Ectodermal cell (in vitro differentiated cells): ENCODE measurements around the gene S100P.

Experiments
- H3K27ac ChIP-seq: 2 replicates; pipeline ENCODE4 v1.7.0; 2013; ENCODE audit warnings: mild to moderate bottlenecking, low read depth, low read length; ENCODE audit not compliant: insufficient read depth, poor library complexity, severe bottlenecking
- H3K27me3 ChIP-seq: 2 replicates; pipeline ENCODE4 v1.7.0; 2013; ENCODE audit warnings: mild to moderate bottlenecking, low read length; ENCODE audit not compliant: insufficient read depth, control insufficient read depth, poor library complexity, severe bottlenecking
- H3K36me3 ChIP-seq: one replicate; pipeline ENCODE4 v1.7.0; 2013; ENCODE audit warnings: low read length; ENCODE audit not compliant: control insufficient read depth, insufficient read depth
- H3K4me1 ChIP-seq: one replicate; pipeline ENCODE4 v1.7.0; 2013; ENCODE audit warnings: low read length; ENCODE audit not compliant: control insufficient read depth, insufficient read depth
- H3K4me3 ChIP-seq: 2 replicates; pipeline ENCODE4 v1.7.0; 2013; ENCODE audit warnings: low read depth, low read length, control low read depth; ENCODE audit not compliant: insufficient read depth
- H3K9me3 ChIP-seq: 2 replicates; pipeline ENCODE4 v1.7.0; 2013; ENCODE audit warnings: mild to moderate bottlenecking, low read length, moderate library complexity; ENCODE audit not compliant: control insufficient read depth
- WGBS, 2 experiments: methylation state at CpG; one replicate each; pipeline ENCODE4 v1.1.7; 2013; ENCODE audit warnings: missing lambda C conversion rate in 2 of 2; 5-methylcytosine and 5-hydroxymethylcytosine counted together

Gene S100P

GRCh38 chr4:6658209-6658595 is 35.5 kb upstream of the S100P start:
- Histone ChIP-seq H3K36me3 (no peaks in the 10 kb centered on the region), H3K4me3 (no peak overlapping the region), H3K4me1 (no peaks in the 10 kb centered on the region), H3K27ac (no peak overlapping the region), H3K27me3 (peaks cover 55% of the 10 kb centered on the region), H3K9me3 (no peaks in the 10 kb centered on the region)
- WGBS, 2 experiments: 89 to 92% methylated on average over 7 of the region's 7 CpGs

DNA sequence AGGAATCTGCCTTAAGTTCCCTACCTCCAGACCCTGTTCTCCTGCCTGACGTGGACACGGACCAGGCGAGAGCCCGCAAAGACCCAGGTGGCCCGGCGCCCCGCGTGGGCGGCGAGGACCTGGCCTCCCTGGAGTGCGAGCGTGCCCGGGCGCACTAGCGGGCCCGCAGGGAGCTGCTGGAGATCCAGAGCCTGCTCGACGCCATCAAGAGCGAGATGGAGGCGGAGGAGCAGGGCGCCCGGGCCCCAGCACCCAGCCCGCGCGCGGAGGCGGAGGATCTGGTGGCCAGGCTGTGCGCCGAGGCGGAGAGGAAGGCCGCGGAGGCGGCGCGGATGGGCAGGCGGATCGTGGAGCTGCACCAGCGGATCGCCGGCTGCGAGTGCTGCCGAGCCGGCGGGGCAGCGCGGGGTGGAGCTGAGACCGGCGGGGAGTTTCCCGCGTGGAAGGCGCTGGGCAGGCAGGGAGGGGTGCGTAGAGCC is 35.0 kb upstream of the S100P start:
- no peaks in the 10 kb centered on the region for H3K36me3 ChIP-seq
- no peaks in the 10 kb centered on the region for H3K9me3 ChIP-seq
- peaks cover 59% of the 10 kb centered on the region for H3K27me3 ChIP-seq
- H3K4me3 ChIP-seq: no peak overlapping the region
- H3K27ac ChIP-seq: no peak overlapping the region
- no peaks in the 10 kb centered on the region for H3K4me1 ChIP-seq
- 36 to 40% methylated on average over 51 to 52 of the region's 52 CpGs for WGBS, 2 experiments

DNA sequence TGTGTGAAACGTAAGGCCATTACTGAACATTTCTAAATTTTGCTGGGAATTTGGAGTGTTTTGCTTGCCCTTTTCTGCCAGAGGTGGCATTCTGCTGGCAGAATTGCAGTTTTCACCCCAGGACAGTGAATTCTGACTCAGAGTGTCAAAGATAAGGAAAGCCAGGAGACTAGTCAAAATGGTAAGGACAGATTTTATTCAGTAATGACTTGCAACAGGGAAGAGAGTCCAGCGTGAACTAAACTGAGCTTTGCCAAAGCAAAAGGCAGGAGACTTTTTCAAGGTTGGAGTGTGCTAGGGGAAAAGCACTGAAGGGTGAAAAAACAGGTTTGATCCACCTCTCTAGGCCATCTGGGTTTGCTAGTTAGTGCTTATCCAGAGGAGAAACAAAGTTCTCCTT is 33.8 kb upstream of the S100P start:
- 92 to 96% methylated on average over 2 of the region's 2 CpGs for WGBS, 2 experiments
- no peaks in the 10 kb centered on the region for H3K9me3 ChIP-seq
- H3K4me3 ChIP-seq: no peak overlapping the region
- H3K36me3 ChIP-seq: no peaks in the 10 kb centered on the region
- H3K27me3 ChIP-seq: peaks cover 72% of the 10 kb centered on the region
- no peaks in the 10 kb centered on the region for H3K4me1 ChIP-seq
- H3K27ac ChIP-seq: no peak overlapping the region

DNA sequence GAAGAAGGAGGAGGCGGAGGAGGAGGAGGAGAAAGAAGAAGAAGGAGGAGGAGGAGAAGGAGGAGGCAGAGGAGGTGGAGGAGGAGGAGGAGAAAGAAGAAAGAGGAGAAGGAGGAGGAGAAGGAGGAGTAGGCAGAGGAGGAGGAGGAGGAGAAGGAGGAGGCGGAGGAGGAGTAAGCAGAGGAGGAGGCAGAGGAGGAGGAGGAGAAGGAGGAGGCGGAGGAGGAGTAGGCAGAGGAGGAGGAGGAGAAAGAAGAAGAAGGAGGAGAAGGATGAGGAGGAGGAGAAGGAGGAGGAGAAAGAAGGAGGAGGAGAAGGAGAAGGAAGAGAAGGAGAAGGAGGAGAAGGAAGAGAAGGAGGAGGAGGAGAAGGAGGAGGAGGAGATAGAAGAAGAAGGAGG is 33.2 kb upstream of the S100P start:
- H3K4me1 ChIP-seq: no peaks in the 10 kb centered on the region
- no peaks in the 10 kb centered on the region for H3K36me3 ChIP-seq
- peaks cover 77% of the 10 kb centered on the region for H3K27me3 ChIP-seq
- H3K4me3 ChIP-seq: no peak overlapping the region
- 87 to 91% methylated on average over 3 of the region's 3 CpGs for WGBS, 2 experiments
- no peak overlapping the region for H3K27ac ChIP-seq
- no peaks in the 10 kb centered on the region for H3K9me3 ChIP-seq

GRCh38 chr4:6662591-6662990 is 31.1 kb upstream of the S100P start:
- Histone ChIP-seq H3K36me3 (no peaks in the 10 kb centered on the region), H3K27me3 (peaks cover 77% of the 10 kb centered on the region), H3K4me3 (no peak overlapping the region), H3K27ac (no peak overlapping the region), H3K9me3 (no peaks in the 10 kb centered on the region), H3K4me1 (no peaks in the 10 kb centered on the region)
- WGBS, 2 experiments: 81 to 100% methylated on average over 2 to 3 of the region's 3 CpGs

- H3K36me3 ChIP-seq: no peaks in the 10 kb centered on the region
- H3K4me3 ChIP-seq: no peak overlapping the region
- no peaks in the 10 kb centered on the region for H3K9me3 ChIP-seq
- no peaks in the 10 kb centered on the region for H3K4me1 ChIP-seq
- no peak overlapping the region for H3K27ac ChIP-seq
- WGBS, 2 experiments: 73 to 77% methylated on average over 55 of the region's 55 CpGs
- H3K27me3 ChIP-seq: peaks cover 65% of the 10 kb centered on the region
Observed at GRCh38 chr4:6663596-6664393, 29.9 kb upstream of the S100P start.

- no peak overlapping the region for H3K4me3 ChIP-seq
- peaks cover 50% of the 10 kb centered on the region for H3K27me3 ChIP-seq
- H3K36me3 ChIP-seq: no peaks in the 10 kb centered on the region
- H3K27ac ChIP-seq: no peak overlapping the region
- no peaks in the 10 kb centered on the region for H3K9me3 ChIP-seq
- 97 to 98% methylated on average over 9 of the region's 9 CpGs for WGBS, 2 experiments
- H3K4me1 ChIP-seq: no peaks in the 10 kb centered on the region
Observed at GRCh38 chr4:6665320-6665654, 28.4 kb upstream of the S100P start.

- WGBS, 2 experiments: 94 to 96% methylated on average over 10 of the region's 11 CpGs
- no peaks in the 10 kb centered on the region for H3K9me3 ChIP-seq
- H3K27ac ChIP-seq: no peak overlapping the region
- H3K27me3 ChIP-seq: peaks cover 20% of the 10 kb centered on the region
- H3K36me3 ChIP-seq: no peaks in the 10 kb centered on the region
- no peaks in the 10 kb centered on the region for H3K4me1 ChIP-seq
- no peak overlapping the region for H3K4me3 ChIP-seq
Observed at GRCh38 chr4:6668391-6668790, 25.3 kb upstream of the S100P start.

- Histone ChIP-seq H3K9me3 (no peaks in the 10 kb centered on the region), H3K4me1 (peaks cover 15% of the 10 kb centered on the region), H3K27ac (no peak overlapping the region), H3K36me3 (no peaks in the 10 kb centered on the region), H3K4me3 (no peak overlapping the region), H3K27me3 (no peaks in the 10 kb centered on the region)
- 89 to 94% methylated on average over 1 of the region's 1 CpG for WGBS, 2 experiments
Observed at GRCh38 chr4:6671648-6672047, 22.0 kb upstream of the S100P start.

DNA sequence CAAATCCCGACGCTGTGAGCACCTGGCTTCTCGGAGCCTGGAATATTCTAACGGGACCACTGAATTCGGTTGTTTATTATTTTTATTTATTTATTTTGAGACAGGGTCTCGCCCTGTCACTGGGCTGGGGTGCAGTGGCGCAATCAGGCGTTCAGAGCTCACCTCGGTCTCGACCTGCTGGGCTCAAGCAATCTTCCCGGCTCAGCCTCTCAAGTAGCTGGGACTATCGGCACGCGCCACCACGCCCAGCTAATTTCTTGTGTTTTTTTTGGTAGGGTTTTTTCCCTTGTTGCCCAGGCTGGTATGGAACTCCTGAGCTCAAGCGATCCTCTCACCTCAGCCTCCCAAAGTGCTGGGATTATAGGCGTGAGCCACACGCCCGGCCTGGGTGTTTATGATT is 21.5 kb upstream of the S100P start:
- H3K4me1 ChIP-seq: peaks cover 15% of the 10 kb centered on the region
- 92 to 96% methylated on average over 19 of the region's 19 CpGs for WGBS, 2 experiments

More for the DNA sequence above, 21.5 kb upstream of the S100P start:
- no peaks in the 10 kb centered on the region for H3K27me3 ChIP-seq
- no peak overlapping the region for H3K4me3 ChIP-seq
- H3K9me3 ChIP-seq: no peaks in the 10 kb centered on the region
- H3K36me3 ChIP-seq: no peaks in the 10 kb centered on the region
- H3K27ac ChIP-seq: no peak overlapping the region
